ENCODE results near the gene PHF21A. TPM values are rescaled to one million over a fixed set of nuclear protein-coding genes. Genes with fewer than 3 reads are reported as not detected.
"Not testable (repeated sequence)": the region's sequence is repeated elsewhere in the genome, so short reads cannot be mapped to it uniquely, and the experiment has no call there.

Gene PHF21A
- total RNA-seq, 1 donor from 2014 or later, result 36.6 TPM

GRCh38 chr11:46122945-46123715 is 1.9 kb upstream of the PHF21A start:
- intact Hi-C loops (cut with DNase I), result loop anchor here (10.0 kb wide), 1 partner anchor 112 kb away; no protein-coding TSS in a partner anchor
- ATAC-seq (ENCODE audit: poor library complexity) (no peak), DNase-seq (no peak)

GRCh38 chr11:46121724-46122477 is 647 bp upstream of the PHF21A start:
- peak; percentile 37 for ATAC-seq (ENCODE audit: poor library complexity)
- intact Hi-C loops (cut with DNase I), result loop anchor here (10.0 kb wide), 1 partner anchor 113 kb away; no protein-coding TSS in a partner anchor
- peak; percentile 90 for DNase-seq

- DNase-seq (peak; percentile 58), ATAC-seq (ENCODE audit: poor library complexity) (peak; percentile 78)
- intact Hi-C loops (cut with DNase I), result loop anchor here (10.0 kb wide), 1 partner anchor 114 kb away; no protein-coding TSS in a partner anchor
These were observed 631 bp downstream of the PHF21A start for GRCh38 chr11:46120346-46121300.

- DNase-seq (peak; percentile 63), ATAC-seq (ENCODE audit: poor library complexity) (peak; percentile 25)
- intact Hi-C loops (cut with DNase I), result loop anchor here (10.0 kb wide), 1 partner anchor 115 kb away; no protein-coding TSS in a partner anchor
These were observed 1.7 kb downstream of the PHF21A start for GRCh38 chr11:46119352-46120216.

- DNase-seq, result no peak
- intact Hi-C loops (cut with DNase I), result no loop called here
These were observed 2.4 kb downstream of the PHF21A start for GRCh38 chr11:46118702-46119351.

GRCh38 chr11:46117842-46118241 is 3.4 kb downstream of the PHF21A start:
- intact Hi-C loops (cut with DNase I), result no loop called here
- ATAC-seq (ENCODE audit: poor library complexity) (no peak), DNase-seq (no peak)

More at GRCh38 chr11:46118702-46119351, 2.4 kb downstream of the PHF21A start:
- no peak for ATAC-seq (ENCODE audit: poor library complexity)

- ATAC-seq (ENCODE audit: poor library complexity); DNase-seq; intact Hi-C loops (cut with DNase I): not testable (repeated sequence)
These were observed 4.6 kb downstream of the PHF21A start for GRCh38 chr11:46116712-46117037.

GRCh38 chr11:46116007-46116711 is 5.1 kb downstream of the PHF21A start:
- intact Hi-C loops (cut with DNase I), result no loop called here
- ATAC-seq (ENCODE audit: poor library complexity), result no peak
- no peak for DNase-seq

- DNase-seq (no peak), ATAC-seq (ENCODE audit: poor library complexity) (no peak)
- intact Hi-C loops (cut with DNase I), result no loop called here
These were observed 6.3 kb downstream of the PHF21A start for GRCh38 chr11:46114961-46115360.

GRCh38 chr11:46114378-46114777 is 6.9 kb downstream of the PHF21A start:
- no peak for DNase-seq
- no peak for ATAC-seq (ENCODE audit: poor library complexity)
- intact Hi-C loops (cut with DNase I), result no loop called here

GRCh38 chr11:46112961-46113607 is 8.2 kb downstream of the PHF21A start:
- intact Hi-C loops (cut with DNase I), result no loop called here
- peak; percentile 88 for ATAC-seq (ENCODE audit: poor library complexity)
- peak; percentile 20 for DNase-seq

GRCh38 chr11:46108751-46109150 is 12.5 kb downstream of the PHF21A start:
- intact Hi-C loops (cut with DNase I), result no loop called here
- DNase-seq (no peak), ATAC-seq (ENCODE audit: poor library complexity) (no peak)

GRCh38 chr11:46107780-46108179 is 13.5 kb downstream of the PHF21A start:
- no peak for DNase-seq
- ATAC-seq (ENCODE audit: poor library complexity), result no peak
- intact Hi-C loops (cut with DNase I), result no loop called here

- intact Hi-C loops (cut with DNase I), result no loop called here
- DNase-seq, result no peak
- no peak for ATAC-seq (ENCODE audit: poor library complexity)
These were observed 13.9 kb downstream of the PHF21A start for GRCh38 chr11:46107408-46107718.

- intact Hi-C loops (cut with DNase I), result no loop called here
- ATAC-seq (ENCODE audit: poor library complexity) (peak; percentile 71), DNase-seq (no peak)
These were observed 14.5 kb downstream of the PHF21A start for GRCh38 chr11:46106530-46107407.

- no peak for DNase-seq
- intact Hi-C loops (cut with DNase I), result no loop called here
These were observed 15.3 kb downstream of the PHF21A start for GRCh38 chr11:46105926-46106325.

More at GRCh38 chr11:46105926-46106325, 15.3 kb downstream of the PHF21A start:
- no peak for ATAC-seq (ENCODE audit: poor library complexity)
